ENCODE results near the gene CCDC185. TPM values are rescaled to one million over a fixed set of nuclear protein-coding genes. Genes with fewer than 3 reads are reported as not detected.

CCDC185 gene
- not detected for total RNA-seq

DNA sequence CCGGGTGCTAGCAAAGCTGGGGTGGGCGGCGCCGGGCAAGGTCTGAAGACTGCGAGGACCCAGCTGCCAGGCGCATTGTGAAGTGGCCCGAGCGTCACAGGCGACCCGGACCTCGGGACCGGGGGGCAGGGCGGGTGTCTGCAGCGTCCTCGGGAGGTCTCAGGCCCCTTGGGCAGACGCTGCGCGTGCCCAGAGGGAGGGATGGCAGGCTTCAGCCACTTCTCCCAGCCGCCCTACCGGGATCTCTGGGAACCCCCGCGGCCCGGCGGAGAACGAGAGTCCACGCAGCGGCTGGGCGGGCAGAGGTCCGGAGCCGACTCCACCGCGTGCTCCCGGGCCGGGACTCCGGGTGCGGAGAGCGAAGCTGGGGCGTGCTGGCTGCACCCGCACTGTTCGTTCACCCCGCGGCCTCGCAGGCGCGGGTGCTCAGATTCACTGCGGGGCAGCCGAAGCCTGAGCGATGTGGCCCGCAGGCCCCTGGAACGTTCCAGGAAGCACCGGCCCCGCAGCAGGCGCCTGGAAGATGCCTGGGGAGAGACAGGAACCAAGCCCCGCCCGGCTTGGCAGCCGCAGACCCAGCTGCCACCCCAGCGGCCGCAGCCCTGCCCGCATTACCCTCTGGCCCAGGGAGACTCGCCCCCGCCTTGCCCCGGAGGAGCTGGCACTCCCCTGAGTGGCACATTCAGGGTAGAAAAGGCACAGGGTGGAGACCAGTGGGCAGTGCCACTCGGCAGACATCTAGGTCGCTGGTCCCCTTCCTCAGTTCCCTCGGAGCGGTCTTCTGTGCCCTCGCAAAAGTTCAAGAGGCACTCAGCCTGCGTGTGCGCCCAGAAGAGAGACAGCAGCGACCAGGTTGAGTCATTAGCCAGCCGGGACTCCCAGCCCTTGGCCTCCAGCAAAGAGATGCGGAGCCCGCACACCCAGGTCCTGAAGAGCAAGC, at the start of gene CCDC185:
Gene CCDC185, plus strand, starts transcription at position 141 of the 940 bp plus-strand sequence. Its CDS starts 61 bp downstream, at position 202.
- no peak for DNase-seq

DNA sequence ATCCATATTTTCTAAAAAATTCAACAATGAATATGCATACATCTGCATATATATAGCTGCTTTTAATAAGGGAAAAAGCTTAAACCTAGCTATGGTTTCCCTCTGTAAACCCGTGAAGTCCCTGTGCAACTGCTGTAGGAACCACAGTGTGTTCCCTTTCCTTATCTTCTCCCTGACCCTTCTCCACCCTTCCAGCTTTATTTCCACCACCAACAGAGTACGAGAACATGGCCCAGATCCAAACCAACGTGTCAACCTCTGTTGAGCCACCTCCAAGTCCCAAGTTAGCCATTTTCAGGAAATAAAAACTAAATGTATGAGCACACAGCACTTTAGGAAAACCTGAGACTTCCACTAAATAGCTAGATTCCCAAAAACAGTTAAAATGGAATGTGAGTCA, 49.5 kb upstream of the CCDC185 start:
- no peak for DNase-seq

DNA sequence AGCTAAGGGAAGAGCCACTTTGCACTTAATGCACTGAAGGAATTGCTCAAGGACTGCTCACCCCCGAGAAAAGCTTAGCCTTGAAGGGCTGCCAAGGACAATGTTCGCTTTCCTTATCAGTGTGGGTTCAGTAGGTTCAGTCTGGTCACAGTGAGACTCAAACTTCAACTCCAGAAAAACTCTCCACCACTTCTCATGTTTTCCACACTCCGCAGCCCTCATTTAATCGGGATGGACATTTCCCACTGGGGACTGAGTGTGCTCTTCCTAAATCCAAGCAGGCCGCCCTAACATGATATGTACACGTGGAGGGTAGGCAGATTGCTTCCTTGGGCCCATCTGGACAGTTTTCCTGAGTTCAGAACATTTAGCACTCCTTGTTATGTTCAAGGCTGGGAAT, 48.7 kb upstream of the CCDC185 start:
- no peak for DNase-seq

DNA sequence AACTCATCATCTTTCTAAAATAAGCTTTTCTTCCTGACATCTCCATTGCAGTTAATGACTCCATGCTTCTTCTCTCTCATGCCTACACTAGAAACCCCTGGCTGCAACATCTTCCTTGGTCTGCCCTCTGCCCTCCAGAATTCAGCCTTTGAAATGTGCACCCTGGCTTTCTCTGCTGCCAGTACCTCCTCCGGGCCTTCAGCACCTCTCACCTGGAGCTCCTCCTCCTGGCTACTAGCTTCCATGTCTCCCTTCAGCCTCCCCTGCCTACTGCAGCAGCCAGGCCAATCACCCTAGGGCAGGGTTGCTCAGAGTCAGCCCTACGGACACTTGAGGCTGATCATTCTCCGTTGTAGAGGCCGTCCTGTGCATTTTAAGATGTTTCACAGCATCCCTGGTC, 47.5 kb upstream of the CCDC185 start:
- DNase-seq: no peak

DNA sequence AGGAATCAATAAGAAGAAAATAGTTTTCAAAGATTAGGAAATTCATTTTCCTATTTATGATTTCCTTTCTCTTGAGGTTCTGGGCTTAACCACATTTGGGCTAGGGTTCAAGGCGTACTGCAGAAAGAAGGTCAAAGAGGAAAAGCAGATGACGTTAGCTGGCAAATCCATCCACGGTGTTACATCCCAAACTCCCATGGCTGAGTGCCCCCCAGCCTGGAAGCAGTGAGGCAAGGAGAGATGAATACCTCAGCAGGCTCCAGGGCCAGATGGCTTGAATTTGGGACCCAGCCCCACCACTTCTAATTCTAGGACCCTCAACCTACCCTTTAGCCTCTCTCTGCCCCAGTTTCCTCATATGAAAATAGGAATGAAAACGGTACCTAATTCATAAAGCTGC, 46.9 kb upstream of the CCDC185 start:
- no peak for DNase-seq

DNA sequence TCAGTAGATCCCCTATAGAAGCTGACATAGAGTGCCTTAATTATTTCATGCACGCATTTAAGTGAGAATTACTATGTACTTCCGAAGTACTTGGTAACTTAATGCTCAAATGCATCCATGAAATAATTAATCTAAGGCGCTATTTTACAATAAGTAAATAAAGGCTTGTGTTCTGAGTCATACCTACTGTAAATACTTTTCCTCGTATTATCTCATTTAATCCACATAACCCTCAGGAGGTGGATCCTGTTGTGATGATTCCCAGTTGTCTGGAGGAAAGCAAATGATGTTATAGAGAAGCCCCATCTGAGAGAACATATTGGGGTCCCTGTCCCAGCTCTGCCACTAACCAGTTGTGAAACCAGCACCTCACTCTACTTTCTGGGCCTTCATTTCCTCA, 45.6 kb upstream of the CCDC185 start:
- DNase-seq: no peak

DNA sequence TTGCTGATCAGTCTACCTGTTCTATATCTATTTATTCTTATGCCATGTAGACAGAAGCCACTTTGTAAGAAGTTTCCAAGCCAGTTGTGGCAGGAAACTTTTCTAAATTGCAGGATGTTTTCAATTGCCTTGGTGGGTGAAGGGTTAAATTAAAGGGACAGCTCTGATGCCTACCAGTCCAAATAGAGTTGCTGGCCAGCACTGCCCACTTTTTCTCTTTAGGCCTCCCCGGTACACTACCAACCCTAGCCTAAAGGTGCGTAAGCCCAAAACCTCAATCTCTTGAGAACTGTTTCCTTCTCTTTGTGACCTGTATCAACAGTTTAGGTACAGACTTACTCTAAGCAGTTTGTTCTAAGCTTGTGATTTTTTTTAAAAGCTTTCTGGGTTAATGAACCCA, 44.8 kb upstream of the CCDC185 start:
- no peak for DNase-seq

DNA sequence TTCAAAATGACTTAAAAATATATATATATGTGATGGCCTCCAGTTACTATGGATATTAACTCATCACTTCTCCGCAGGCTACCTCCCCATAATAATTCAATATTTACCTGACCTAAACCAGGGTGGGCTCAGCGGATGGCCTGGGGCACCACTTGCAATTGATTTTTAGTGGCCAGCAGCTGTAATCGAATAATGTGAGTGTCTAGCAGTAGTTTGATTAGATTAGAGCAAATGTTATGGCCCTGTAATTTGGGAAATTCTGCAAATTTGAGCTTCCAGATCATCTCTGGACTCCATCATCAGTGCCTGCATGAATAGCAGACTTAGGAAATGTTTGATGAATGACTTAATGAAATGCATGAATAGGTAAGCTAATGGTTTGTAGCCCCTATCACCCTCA, 44.0 kb upstream of the CCDC185 start:
- DNase-seq: no peak

DNA sequence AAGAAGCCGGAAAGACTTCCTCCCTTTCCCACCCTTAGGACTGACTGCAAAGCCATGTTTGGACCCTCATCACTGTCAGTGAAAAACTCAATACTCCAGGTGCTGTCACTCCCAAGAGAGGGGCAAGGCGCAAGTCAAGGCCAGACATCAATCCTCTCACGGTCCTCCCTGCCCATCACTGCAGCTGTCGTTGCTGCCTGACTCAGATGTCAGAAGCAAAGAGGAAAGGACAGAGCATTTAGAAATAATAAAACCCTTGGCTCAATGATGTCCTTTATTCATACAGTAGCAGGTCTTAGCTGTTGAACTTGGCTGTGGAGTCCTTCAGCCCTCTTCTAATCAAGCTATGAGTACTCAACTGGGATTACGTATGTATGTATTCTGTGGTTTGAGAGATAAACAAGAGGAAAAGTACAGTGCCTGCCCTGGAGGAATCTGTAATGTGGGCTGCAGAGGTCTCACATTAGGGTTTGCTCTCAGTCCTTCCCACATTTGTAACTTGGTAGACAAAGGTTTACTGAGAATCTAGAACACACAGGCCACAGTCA, 42.8 kb upstream of the CCDC185 start:
- no peak for DNase-seq

DNA sequence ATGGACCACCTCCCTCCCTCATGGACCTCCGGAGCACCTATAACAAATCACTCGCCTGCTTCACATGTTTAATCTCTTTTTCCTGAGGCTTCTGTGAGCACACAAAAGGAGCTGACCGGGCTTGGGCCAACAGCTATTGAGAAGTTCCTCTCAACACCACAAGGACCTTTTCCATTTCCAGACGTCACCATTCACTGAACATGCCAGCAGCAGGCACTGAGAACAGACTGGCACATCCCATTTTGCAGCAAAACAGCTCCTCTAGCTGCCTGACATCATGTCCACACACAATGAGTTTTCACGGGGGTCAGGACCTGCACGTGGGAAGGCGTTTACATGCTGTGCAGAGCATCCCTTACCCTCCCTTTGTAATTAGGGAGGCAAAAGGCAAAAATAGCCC, 40.3 kb upstream of the CCDC185 start:
- no peak for DNase-seq

DNA sequence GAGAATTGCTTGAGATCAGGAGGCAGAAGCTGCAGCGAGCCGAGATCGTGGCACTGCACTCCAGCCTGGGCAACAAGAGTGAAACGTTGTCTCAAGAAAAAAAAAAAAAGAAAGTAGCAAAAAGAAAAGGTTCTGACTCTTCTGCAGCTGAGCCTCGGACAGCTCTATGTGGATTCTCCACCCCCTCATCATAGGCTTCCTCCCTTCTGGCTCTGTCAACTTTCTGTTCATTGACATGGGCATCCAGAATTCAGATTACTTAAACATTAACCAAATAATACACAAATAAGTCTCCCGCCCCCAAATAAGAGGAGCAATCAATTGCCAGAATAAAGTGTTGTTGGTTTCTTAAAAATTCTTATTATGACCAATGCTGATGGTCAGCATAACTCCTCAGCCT, 39.3 kb upstream of the CCDC185 start:
- DNase-seq: no peak

DNA sequence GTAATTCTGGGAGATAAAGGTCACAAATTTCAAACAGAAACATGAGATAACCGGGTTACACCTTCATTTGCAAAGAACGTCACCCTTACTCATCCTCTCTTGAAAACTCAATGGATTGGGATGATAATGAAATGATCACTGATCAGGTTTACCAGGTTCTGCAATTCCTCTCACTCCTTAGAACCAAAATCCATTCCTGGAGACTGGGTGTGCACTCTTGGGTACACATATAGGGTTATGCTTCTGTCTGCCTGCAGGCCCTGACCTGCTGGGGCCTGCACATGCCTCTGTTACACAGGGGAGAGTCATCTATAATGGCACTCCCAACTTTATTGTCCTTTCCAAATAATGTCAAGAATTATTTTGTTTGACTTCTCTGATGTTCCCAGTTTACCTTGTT, 37.5 kb upstream of the CCDC185 start:
- DNase-seq: no peak

DNA sequence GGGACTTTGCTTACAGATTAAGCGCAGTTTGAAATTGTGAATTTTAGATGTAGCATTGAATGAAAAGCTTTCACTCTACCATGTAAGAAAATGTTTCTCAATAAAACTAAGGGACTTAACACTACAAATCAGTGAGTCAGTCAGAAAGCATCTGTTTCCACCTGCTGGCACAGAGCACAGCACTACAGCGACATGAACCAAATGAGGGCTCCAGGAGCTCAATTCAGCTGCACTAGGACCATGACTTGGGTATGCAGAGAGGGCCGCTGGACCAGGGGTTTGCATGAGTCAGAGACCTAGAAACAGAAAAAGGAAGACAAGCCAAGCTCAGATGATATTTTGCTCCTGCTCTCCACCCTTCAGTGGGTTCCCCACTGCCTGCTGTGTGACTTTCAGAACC, 34.4 kb upstream of the CCDC185 start:
- no peak for DNase-seq

DNA sequence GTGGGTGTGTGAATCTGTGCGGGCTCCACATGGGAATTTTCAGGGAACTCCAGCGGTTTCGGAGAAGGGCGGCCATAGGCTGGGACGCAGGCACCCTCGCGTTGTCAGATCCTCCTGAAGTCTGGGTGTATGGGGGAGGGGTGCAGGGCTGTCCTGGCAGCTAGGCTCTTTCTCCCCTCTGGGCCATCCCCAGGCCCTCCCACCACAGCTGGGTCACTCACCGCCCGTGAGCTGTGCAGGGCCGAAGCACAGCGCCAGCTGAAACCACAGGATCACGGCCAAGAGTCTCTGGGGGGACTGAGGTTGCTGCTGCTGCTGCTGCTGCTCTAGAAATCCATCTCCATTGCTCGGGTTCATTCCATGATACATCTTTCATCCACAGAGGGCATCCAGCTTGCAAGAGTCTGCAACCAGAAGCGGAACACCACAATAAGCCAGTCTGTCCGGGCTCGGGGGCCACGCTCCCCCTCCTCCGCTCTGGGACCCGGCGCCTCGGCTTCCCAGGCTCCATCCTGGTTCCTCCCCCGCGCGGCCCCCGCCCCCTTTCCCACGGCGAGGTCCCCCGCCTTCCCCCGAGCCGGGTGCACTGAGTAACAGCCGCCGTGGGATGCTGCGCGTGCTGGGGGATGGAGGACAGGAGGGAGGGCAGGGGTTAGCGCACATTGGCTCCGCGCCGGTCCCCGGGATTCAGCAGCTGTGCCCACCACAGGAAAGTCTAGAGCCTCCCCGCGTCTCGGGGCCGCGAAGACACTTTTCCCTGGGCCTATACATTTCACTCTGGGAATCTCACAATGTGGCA, 30.0 kb upstream of the CCDC185 start:
- peak; percentile 30 for DNase-seq

DNA sequence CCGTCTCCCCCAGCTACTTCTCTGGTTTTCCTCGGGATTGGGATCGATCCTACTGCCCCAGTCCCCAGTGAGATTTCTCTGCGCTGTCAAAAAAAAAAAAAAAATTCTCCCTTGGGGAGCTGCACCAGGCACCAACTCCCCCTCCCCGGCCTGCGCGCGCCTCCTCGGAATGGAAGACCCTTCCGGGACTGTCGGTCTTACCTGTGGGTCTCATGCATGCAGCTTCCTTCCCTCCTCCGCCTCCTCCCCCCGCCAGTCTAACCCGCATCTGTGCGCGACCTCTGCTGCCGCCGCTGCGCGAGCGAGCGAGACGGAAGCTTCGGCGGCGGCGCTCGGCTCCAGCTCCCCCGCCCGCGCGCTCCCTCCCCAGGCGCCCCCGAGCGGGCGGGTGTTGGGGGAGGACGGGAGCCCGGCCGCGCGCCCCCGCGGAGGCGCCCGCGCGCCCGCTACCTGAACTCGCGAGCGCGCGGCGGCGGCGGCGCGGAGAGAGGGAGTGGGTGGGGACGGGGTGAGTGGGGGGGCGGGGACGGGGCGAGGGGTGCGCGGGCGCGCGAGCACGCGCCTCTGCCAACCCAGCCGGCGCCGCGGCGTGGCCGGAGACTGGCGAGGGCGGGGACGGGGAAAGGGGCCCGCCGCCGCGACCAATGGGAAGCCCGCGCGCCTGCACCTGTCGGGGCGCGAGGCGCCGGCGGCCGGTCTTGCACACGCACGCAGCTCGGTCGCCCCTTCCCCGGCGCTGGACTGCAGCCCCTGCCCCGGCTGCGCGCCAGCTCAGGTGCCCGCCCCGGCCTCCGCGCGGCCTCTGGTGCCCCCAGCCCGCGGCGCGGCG, 29.1 kb upstream of the CCDC185 start, which contains the start of gene SUSD4:
Gene SUSD4, minus strand, starts transcription at position 321 of the 829 bp plus-strand sequence. CDS start 751 bp downstream, outside the sequence.
- no peak for DNase-seq

DNA sequence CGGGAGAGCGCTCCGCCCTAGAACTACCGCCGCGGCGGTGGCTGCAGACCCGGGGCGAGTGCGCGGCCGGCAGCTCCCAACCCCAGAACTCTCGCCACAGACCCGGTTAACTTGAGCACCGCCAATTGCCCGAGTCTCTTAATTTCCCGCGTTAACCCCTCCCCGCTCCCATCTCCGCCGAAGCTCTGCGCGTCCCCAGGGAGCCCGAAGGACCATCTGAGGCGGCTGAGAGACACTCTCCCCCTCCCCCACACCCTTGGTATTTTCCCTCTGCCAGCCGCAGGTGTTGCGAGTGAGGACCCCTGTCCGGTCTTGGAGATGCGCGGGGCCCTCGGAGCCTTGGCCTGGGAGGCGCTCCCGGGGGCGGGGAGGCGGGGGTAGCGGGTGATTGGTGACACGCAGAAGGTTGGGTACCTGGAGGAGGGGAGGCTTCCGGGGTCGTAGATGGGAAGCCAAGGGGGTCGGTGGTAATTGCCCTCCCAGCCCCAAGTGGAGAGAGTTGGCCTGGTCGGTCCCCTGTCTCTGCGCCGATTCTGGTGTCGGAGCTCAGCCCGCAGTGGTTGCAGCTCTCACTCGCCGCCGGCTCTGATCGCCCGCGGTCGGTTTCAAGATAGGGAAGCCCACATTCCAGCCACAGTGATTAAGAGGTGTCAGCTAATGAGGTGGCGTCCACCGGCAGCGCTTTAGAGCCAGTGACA, 28.4 kb upstream of the CCDC185 start:
- no peak for DNase-seq

DNA sequence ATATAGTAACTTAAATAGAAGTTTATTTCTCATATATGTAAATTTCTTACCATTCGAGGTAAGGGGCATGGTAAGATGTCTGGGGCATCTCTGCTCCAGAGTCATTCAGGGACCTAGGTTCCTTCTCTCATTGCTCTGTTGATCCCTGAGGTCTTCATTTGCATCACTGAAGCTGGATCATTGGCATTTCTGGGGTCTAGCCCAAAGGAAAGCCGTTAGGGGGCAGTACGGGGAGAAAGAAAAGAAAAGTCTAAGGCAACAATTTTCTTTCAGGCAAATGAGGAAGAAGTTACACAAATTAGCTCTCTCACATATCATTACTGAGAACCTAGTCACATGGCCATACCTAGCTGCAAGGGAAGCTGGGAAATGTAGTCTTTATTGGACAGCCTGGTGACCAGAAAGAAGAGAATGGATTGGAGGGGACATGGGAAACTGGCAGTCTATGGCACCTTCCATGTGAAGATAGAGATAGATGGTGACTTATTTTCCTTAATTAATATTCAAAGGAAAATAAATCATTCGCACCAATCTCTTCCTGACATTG, 19.1 kb upstream of the CCDC185 start:
- DNase-seq: no peak

DNA sequence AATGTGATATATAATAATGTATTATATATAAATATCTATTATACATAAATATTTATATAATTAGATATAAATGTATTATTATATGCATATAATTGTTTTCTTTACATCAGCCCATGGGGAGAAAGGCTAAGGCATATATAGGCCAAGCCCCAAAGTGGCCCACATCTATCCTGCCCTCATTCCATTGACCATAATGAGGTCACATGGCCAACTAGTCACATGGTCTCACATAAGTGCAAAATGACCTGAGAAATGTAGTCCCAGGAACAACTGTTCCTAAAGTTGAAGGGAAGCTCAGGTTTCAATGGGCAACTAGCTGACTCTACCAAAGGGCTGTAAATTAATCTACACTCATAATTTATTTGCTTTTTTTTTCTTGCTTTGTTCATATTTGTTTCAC, 14.5 kb upstream of the CCDC185 start:
- no peak for DNase-seq

DNA sequence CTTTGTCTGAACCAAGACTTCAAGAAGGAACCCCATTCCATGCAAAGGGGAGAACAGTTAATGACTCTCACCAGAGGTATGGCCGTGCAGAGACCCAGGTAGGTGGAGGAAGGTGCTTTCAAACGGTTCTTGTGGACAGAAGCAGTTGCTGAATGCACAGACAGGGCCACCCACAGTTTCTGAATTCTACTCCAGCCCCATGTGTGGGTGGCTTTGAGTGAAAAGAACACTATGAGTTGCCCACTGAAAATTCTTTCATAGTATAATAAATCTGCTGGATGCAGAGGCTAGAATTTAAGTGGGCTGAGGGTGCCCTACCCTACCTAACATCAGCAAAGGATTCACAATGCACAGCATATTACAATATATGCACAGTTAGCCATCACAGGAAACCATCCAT, 7.2 kb upstream of the CCDC185 start:
- DNase-seq: no peak

DNA sequence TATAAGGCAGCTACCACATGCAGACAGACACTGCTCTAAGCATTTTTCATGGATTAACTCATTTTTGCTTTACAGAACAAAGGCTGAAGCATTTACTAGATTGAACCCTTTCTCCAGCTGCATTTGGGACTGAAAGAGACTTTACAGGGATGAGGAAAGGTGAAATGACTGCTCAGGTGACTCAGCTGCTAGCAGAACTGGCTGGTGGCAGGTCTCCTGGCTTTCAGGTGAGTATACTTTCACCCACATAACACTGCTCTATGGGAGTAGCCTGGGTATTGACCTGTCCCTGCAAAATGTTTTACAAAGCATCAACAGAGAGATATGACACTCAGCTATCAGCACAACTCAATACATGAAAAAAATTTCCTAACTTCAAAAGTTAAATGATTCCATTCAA, 2.6 kb upstream of the CCDC185 start:
- no peak for DNase-seq

DNA sequence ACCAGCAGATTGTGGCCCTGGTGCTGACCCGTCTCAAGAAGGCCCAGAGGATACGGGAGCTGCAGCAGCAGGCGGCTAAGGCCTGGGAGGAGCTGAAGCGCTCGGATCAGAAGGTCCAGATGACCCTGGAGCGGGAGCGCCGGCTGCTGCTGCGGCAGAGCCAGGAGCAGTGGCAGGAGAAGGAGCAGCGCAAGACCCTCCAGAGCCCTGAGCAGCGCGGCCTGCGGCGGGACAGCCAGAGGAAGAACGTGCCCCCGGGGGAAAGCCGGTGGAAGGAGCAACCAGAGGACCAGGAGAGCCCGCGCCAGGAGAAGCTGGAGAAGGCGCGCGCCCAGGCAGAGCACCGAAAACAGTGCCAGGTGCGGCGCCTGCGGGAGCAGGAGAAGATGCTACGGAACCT, 1.0 kb downstream of the CCDC185 start:
- no peak for DNase-seq

All from skin of body (tissue), 2 donors.